GM12864 (cell line): ENCODE data around the gene DLEC1.

Experiments
- DNase-seq: peaks from one replicate; pipeline ENCODE4 v3.0.0-alpha.2; 2011; ENCODE audit warnings: low read depth
- H3K4me3 ChIP-seq: 2 replicates; pipeline ENCODE4 v1.5.1; 2011; ENCODE audit warnings: mild to moderate bottlenecking, low read depth, low read length, control low read depth
- CTCF ChIP-seq: IDR thresholded peaks from 2 replicates; pipeline ENCODE4 v1.5.1; 2011; ENCODE audit warnings: low read depth, mild to moderate bottlenecking, moderate library complexity, low read length, control low read depth, inconsistent platforms; ENCODE audit errors: missing control alignments

Gene DLEC1

GRCh38 chr3:38142959-38143358, 104.0 kb downstream of the DLEC1 start:
- no peak for TF ChIP-seq CTCF
- DNase-seq = no peak
- no peak overlapping the region for H3K4me3 ChIP-seq

DNA sequence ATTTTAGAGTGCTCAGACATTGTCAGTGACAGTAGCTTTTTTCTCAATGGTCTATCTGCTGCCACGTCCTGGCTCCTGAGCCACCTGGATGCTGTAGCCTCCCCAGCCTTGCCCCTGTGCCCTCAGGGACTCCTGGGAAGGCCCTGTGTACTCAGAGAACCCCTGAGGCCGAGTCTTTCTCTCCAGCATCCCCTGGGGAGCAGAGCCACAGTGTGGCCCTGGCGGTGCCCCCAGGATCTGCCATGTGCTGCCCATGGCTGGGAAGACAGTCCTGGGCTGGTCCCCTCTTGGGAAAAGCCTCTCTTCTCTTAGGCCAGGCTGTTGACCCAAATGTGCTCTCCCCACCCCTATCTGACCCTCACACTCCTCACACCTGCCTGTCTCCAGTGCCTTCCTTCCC, 104.5 kb downstream of the DLEC1 start:
- no peak for DNase-seq
- TF ChIP-seq CTCF = no peak
- no peak overlapping the region for H3K4me3 ChIP-seq

- TF ChIP-seq CTCF = no peak
- H3K4me3 ChIP-seq = no peak overlapping the region
- DNase-seq = no peak
Observed at GRCh38 chr3:38146504-38146903, 107.5 kb downstream of the DLEC1 start.

DNA sequence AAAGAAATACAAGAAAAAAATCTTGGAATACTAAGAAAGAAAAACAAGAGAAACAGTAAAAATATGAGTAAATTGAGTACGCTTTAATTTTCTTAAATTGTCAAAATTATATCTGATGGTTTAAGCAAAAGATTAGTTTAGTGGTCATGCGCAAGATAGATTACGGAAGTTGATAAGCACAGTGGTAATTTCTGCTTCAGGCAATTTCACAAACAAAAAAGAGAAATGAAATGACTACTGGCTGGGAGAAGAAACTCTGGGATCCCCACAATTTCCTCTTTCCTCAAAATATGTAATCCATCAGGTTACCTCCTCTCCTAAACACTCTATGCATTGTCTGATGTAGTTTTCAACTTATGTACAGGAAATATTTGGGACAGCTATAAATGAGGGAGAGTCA, 108.4 kb downstream of the DLEC1 start:
- TF ChIP-seq CTCF = no peak
- H3K4me3 ChIP-seq = no peak overlapping the region
- no peak for DNase-seq

DNA sequence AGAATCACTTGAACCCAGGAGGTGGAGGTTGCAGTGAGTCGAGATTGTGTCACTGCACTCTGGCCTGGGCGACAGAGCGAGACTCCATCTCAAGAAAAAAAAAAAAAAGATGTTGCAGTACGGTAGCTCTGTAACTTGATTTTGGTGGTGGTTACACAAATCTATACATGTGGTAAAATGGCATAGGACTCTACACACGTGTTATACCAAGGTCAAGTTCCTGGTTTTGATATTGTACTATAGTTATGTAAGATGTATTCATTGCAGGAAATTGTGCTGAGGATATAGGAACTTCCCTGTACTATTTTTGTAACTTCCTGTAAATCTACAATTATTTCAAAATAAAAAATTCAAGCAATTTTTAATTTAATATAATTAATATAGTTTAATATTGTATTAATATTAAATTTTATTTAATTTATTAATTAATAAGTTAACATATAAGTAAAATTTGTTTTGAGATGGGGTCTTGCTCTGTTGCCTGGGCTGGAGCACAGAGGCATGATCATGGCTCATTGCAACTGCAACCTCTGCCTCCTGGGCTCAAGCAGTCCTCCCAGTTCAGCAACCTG, 109.4 kb downstream of the DLEC1 start:
- TF ChIP-seq CTCF = no peak
- H3K4me3 ChIP-seq = no peak overlapping the region
- DNase-seq = no peak

DNA sequence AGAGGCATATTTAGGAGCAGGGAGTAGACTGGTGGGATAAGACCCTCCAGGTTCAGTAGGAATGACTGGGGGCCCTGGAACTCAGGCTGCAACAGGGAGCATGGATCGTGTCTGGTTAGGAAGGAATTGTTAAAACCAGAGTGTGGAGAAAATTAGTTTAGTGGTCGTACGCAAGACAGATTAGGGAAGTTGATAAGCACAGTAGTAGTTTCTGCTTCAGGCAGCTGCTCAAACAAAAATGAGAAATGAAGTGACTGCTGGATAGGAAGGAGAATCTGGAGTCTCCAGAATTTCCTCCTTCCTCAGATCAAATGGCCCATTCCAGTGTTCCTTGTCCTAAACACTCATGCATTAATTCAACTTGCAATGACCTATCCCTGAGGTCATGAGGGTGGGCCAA, 110.7 kb downstream of the DLEC1 start:
- DNase-seq = no peak
- H3K4me3 ChIP-seq = no peak overlapping the region
- no peak for TF ChIP-seq CTCF

DNA sequence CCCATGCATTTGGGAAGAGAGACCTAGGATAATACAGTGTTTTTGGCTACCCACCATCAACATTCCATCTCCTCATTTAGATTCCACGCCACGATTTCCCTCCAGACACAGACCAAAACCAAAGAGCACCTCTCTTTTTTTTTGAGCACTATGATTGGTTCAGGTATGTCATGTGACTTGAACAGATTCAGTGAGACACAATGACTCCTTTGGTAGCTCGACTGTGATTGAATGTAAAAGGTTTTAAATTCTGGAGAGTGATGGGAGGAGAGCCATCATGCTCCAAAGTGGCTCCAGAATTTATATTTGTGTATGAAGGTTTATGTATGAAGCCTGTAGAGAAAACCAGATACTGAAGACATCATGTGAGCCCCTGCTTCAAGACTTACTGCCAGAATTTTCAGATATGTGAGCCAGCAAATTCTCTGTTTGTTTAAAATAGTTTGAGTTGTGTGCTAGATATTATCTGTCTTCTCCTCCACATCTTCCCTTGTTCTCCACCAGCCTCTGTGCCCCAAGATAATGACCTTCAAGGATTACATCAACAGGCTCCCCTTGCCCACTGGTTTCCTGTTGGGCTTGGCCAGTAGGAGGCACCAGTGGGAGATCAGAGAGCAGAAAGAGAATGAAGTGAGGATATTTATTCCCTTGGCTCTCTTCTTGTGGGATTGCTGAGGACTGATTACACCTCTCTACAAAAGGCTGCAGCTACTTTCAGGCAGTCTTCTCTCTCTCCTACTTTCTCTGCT, 111.9 kb downstream of the DLEC1 start:
- H3K4me3 ChIP-seq = no peak overlapping the region
- no peak for DNase-seq
- TF ChIP-seq CTCF = peak; percentile 23
